Measurements from ENCODE around the gene KCNJ6.

Gene KCNJ6

DNA sequence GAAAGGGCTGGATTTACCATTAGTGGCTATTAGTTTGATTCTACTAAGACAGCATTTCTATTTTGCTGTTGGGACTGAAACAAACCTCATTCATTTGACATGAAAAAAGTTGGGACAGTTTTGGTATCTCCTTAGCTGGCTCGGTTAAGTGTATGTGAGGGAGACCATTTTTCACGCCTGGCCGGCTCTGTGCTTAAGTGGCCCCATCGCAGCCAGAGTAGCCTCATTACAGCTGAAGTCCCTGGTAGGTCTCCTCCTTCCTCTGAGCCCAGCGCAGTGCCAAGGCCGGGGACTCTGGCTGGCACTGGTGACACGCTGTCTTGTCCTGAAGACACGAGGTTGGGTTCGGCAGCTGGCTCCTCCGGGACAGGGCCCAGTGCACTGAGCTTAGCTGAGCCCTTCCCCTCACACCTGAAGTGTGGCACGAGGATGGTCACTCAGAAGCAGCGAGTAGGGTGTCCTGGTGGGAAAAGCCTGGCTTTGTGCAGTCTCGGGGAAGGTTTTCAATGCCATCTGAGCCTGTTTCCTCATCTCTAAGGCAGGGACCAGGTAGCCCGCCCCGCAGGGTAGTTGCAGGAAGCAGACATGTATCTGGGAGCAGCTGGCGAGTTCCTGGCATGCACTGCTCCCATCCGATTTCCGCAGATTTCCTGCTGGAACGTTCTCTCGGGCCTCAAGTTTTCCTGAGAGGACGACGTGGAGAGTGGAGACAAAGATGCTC lies 353.2 kb downstream of the KCNJ6 start:
- DNase-seq, result no peak

DNA sequence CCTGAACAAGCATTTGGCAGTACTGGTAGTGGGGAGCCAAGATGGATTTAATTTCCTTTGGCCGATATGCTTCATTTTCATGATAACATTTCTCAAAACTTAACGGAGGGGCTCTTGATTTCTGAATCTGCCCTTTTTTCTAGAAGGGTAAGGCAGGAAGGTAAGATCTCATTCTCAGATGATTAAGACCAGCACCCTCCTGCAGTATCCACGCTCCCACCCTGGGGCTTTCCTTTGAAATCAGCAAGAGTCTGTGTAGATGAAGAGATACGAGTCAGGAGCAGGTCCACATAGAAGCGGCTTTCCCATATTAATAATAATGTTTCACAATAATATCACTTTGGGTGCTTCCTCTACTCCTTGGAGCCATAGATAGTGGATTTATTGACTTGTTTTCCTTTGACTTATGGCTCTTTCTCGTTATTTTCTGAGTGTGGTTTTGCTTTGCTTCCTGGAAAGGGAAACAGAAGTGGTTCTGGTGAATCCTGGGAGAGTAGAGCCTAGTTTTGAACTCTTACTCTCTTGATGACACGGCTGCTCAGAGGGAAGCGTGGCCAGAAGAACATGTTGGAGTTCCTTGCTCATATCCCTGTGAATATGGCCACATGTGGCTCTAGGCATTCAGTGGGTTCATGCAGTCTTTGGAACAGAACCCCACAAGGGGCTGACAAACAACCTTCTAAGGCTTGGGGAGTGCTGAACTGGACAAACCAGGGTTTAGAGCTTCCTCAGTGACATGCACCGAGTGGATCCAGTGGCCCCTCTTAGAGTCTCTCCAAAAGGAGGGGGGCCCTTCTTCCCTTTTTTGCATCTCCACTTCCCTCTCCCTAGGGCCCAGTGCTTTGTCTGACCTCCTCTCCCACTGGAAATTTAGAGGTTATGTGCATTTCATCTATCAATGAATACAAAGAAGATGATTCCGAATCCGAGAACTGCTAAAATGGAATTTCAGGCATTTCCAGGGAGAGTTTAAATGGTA lies 354.0 kb downstream of the KCNJ6 start:
- no peak for DNase-seq

- no peak for DNase-seq
Observed at GRCh38 chr21:37561506-37561905, 354.8 kb downstream of the KCNJ6 start.

- DNase-seq, result no peak
Observed at GRCh38 chr21:37560385-37560784, 355.9 kb downstream of the KCNJ6 start.

GRCh38 chr21:37558676-37559211 lies 357.5 kb downstream of the KCNJ6 start:
- DNase-seq, result no peak

Data from CD4-positive, alpha-beta T cell treated with Interleukin-4 for 1 hour (primary cell).